Neutrophil (primary cell): ENCODE results near the gene ASPN.

Experiments used
- H3K27ac ChIP-seq: fragments of 200-600 bp; sonication (generic); 2 replicates; pipeline ENCODE4 v1.5.1; 2016; ENCODE audit warnings: mild to moderate bottlenecking, moderate library complexity
- H3K27me3 ChIP-seq: fragments of 200-600 bp; sonication (generic); 2 replicates; pipeline ENCODE4 v1.6.0; 2016; ENCODE audit warnings: mild to moderate bottlenecking
- H3K36me3 ChIP-seq: fragments of 200-600 bp; sonication (generic); 2 replicates; pipeline ENCODE4 v1.5.1; 2017
- H3K4me1 ChIP-seq, 2 experiments: fragments of 200-600 bp in 1 of 2; sonication (generic) in 1 of 2; 1 replicate in 1 of 2; 2 replicates in 1 of 2; pipeline versions ENCODE4 v1.5.1 to v1.6.1; 2013 to 2016; ENCODE audit warnings: low read depth in 1 of 2, low read length in 1 of 2, mild to moderate bottlenecking in 1 of 2, moderate library complexity in 1 of 2; ENCODE audit not compliant: control insufficient read depth in 1 of 2, insufficient read depth in 1 of 2
- H3K4me3 ChIP-seq, 2 experiments: fragments of 200-600 bp in 1 of 2; sonication (generic) in 1 of 2; 1 replicate in 1 of 2; 2 replicates in 1 of 2; pipeline ENCODE4 v1.5.1; 2013 to 2016; ENCODE audit warnings: low read depth in 1 of 2, low read length in 1 of 2, mild to moderate bottlenecking in 1 of 2, moderate library complexity in 1 of 2
- H3K9me3 ChIP-seq: fragments of 200-600 bp; sonication (generic); 2 replicates; pipeline ENCODE4 v1.5.1; 2016
- TF ChIP-seq, protein P1 (sequence below): fragments of 200-600 bp; sonication (generic); IDR thresholded peaks from 2 replicates; pipeline ENCODE4 v1.5.1; 2016; ENCODE audit warnings: antibody characterized with exemption

ASPN gene

DNA sequence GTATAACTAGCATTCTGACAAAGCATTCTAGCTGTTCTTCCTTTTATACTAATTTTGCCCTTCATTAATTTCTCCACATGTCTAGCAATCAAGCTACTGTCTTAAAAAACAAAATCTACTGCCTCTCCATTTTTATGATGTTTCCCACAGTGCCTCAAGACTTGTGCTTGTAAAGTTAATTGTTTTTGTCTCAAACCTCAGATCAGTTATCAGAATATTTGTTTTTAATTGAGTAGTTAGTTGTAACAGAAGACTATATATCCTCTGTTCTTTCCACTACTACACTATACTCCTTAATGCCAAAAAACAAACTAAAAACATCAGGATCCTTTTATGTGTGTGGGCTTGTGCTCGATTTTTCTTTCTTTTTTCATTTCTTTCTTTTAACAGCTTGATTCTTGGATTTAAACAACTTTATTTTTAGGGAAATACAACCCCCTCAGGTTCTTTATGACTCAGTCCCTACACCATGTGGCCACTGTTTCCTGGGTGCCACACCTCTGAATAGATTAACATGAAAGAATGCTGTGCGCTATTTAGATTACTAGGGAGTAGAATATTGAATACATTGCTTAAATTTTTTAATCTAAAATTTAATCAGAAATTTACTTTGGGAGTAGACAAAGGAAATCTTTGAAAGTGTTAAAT, 1.2 kb downstream of the ASPN start:
- Histone ChIP-seq H3K4me3 (no peak overlapping the region), H3K27me3 (no peaks in the 10 kb centered on the region), H3K9me3 (no peaks in the 10 kb centered on the region), H3K4me1 (no peaks in the 10 kb centered on the region), H3K36me3 (no peaks in the 10 kb centered on the region), H3K27ac (no peak overlapping the region)
- TF ChIP-seq, protein P1, sequence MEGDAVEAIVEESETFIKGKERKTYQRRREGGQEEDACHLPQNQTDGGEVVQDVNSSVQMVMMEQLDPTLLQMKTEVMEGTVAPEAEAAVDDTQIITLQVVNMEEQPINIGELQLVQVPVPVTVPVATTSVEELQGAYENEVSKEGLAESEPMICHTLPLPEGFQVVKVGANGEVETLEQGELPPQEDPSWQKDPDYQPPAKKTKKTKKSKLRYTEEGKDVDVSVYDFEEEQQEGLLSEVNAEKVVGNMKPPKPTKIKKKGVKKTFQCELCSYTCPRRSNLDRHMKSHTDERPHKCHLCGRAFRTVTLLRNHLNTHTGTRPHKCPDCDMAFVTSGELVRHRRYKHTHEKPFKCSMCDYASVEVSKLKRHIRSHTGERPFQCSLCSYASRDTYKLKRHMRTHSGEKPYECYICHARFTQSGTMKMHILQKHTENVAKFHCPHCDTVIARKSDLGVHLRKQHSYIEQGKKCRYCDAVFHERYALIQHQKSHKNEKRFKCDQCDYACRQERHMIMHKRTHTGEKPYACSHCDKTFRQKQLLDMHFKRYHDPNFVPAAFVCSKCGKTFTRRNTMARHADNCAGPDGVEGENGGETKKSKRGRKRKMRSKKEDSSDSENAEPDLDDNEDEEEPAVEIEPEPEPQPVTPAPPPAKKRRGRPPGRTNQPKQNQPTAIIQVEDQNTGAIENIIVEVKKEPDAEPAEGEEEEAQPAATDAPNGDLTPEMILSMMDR, result no peak

DNA sequence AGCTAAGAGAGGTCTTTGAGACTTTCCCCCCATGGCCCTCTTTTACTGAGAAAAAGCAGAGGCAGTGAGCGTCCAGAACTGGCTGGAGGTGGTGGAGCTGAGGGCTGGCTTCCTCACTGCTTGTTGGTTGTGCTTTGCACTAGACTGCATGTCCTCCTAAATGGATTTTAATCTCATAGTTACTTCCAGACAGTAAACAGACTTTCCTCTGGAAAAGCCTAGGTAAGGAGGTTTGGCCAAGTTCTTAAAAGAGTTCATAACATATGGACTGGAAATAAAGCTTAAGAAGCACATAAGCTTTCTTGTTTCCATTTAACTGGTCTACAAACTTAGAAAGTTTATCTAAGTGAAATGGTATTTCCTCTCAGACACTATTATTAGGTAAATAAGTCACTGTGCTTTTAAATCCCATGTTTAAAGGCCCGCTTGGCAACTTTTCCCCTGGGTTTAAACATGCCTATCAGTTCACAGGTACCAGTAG, 2.0 kb downstream of the ASPN start:
- H3K9me3 ChIP-seq, result no peaks in the 10 kb centered on the region
- TF ChIP-seq, protein P1, result no peak
- H3K27me3 ChIP-seq, result no peaks in the 10 kb centered on the region
- no peak overlapping the region for H3K4me3 ChIP-seq
- H3K27ac ChIP-seq, result no peak overlapping the region
- no peaks in the 10 kb centered on the region for H3K36me3 ChIP-seq
- H3K4me1 ChIP-seq, result no peaks in the 10 kb centered on the region

DNA sequence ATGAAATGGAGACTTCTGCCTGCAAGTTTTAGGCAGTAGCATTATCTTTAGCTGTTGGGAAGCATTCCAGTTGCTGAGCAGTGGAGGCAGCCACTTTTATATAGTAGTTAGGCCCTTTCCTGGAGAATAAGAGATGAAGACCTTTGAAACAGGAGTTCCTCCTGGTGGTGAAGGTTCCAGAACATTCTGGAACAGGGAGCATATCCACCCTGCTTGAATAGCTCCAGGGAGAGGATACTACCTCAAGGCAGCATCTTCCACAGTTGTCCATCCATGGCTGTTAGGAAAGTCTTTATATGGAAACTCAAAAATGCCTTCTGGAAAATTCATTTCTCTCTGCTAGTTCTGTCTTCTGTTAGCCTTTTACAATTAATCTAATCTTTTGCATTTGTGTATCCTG, 3.0 kb downstream of the ASPN start:
- H3K4me1 ChIP-seq, result no peaks in the 10 kb centered on the region
- no peaks in the 10 kb centered on the region for H3K9me3 ChIP-seq
- no peaks in the 10 kb centered on the region for H3K27me3 ChIP-seq
- H3K36me3 ChIP-seq, result no peaks in the 10 kb centered on the region
- no peak overlapping the region for H3K27ac ChIP-seq
- TF ChIP-seq, protein P1, result no peak
- no peak overlapping the region for H3K4me3 ChIP-seq

DNA sequence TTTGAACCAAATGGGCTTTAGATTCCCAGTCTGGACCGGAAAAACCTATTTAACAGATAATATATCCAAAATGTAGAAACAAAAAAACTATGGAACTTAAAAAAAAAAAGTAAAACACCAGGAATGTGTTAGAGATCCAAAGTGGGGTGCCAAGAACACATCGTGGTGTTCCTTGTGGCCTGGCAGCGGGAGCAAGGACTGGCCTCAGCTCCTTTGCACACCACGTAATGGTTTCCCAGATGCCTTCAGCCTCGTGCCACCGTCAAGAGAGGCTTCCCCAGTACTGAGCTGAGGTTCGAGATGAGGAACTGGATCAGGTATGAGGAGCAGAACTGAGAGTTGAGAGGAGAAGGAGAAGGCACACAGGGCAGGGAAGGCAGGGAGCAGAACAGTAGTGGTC, 3.5 kb downstream of the ASPN start:
- TF ChIP-seq, protein P1, result no peak
- Histone ChIP-seq H3K27me3 (no peaks in the 10 kb centered on the region), H3K9me3 (no peaks in the 10 kb centered on the region), H3K4me1 (no peaks in the 10 kb centered on the region), H3K27ac (no peak overlapping the region), H3K36me3 (no peaks in the 10 kb centered on the region), H3K4me3 (no peak overlapping the region)

DNA sequence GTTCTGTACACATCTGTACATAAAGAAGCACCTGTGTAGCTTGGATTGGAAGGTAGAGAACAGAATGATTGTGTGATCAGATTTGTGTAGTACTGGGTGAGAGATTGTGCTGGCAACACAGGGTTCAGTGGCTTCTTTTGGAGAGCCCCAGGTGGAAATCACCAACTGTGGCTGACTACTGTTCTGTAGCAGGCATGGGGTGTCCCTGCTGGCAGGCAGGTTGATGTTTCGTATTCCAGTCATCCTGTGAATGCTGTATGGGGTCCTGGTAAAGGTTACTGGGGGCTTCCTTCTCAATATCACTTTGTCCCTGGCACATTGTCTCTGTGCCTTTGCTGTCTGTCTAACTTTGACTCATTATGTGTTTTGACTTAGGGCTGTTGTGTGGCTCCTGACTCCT, 5.3 kb downstream of the ASPN start:
- H3K36me3 ChIP-seq, result no peaks in the 10 kb centered on the region
- TF ChIP-seq, protein P1, result no peak
- no peak overlapping the region for H3K27ac ChIP-seq
- H3K9me3 ChIP-seq, result no peaks in the 10 kb centered on the region
- no peaks in the 10 kb centered on the region for H3K4me1 ChIP-seq
- H3K27me3 ChIP-seq, result no peaks in the 10 kb centered on the region
- H3K4me3 ChIP-seq, result no peak overlapping the region

DNA sequence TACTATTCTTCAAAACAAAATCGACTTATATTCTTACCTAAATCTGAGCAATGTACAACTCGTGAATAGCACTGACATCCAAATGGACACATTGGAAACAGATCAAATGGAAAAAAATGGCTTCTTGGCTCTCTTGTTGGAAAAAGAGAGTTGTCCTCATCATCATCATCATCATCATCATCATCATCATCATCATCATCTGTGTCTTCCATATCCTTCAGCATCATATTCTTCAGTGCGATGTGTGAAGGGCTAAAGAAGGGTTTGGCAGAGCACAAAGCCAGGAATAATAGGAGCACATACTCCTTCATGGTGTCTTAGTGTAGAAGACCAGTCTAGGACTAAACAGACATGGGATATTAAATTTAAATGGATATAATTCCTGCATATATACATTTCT, 7.7 kb downstream of the ASPN start:
- H3K4me1 ChIP-seq, result no peaks in the 10 kb centered on the region
- TF ChIP-seq, protein P1, result no peak
- no peaks in the 10 kb centered on the region for H3K27me3 ChIP-seq
- no peaks in the 10 kb centered on the region for H3K36me3 ChIP-seq
- H3K27ac ChIP-seq, result no peak overlapping the region
- no peaks in the 10 kb centered on the region for H3K9me3 ChIP-seq
- H3K4me3 ChIP-seq, result no peak overlapping the region
